H9 (cell line): ENCODE results near the gene METTL9. TPM values are rescaled to one million over a fixed set of nuclear protein-coding genes. Genes with fewer than 3 reads are reported as not detected.
"Not testable (repeated sequence)": the region's sequence is repeated elsewhere in the genome, so short reads cannot be mapped to it uniquely, and the experiment has no call there.

ENCODE experiments used
- DNase-seq: peaks from one replicate; pipeline ENCODE4 v3.0.0-alpha.2; 2017
- H2AFZ ChIP-seq: one replicate; pipeline ENCODE4 v1.6.1; 2013; ENCODE audit warnings: mild to moderate bottlenecking, low read length, control low read depth, moderate library complexity
- H2AK5ac ChIP-seq: 2 replicates; pipeline ENCODE4 v1.6.1; 2013; ENCODE audit warnings: low read length, control low read depth, mixed read lengths; ENCODE audit not compliant: insufficient read length
- H2BK120ac ChIP-seq: one replicate; pipeline ENCODE4 v1.6.1; 2013; ENCODE audit warnings: low read depth, mild to moderate bottlenecking, low read length, control low read depth, inconsistent platforms; ENCODE audit not compliant: poor library complexity, severe bottlenecking
- H2BK12ac ChIP-seq: 2 replicates; pipeline ENCODE4 v1.6.1; 2013; ENCODE audit warnings: low read length, control low read depth, mixed read lengths, low read depth; ENCODE audit not compliant: insufficient read length
- H2BK15ac ChIP-seq: 2 replicates; pipeline ENCODE4 v1.6.1; 2013; ENCODE audit warnings: low read depth, low read length, control low read depth
- H2BK20ac ChIP-seq: one replicate; pipeline ENCODE4 v1.6.1; 2013; ENCODE audit warnings: low read depth, mild to moderate bottlenecking, low read length, control low read depth, inconsistent platforms; ENCODE audit not compliant: poor library complexity, severe bottlenecking
- H2BK5ac ChIP-seq: 2 replicates; pipeline ENCODE4 v1.6.1; 2013; ENCODE audit warnings: low read length, control low read depth, mixed read lengths; ENCODE audit not compliant: insufficient read length
- H3K14ac ChIP-seq: 2 replicates; pipeline ENCODE4 v1.6.1; 2013; ENCODE audit warnings: low read length, control low read depth; ENCODE audit not compliant: insufficient read depth
- H3K18ac ChIP-seq: 2 replicates; pipeline ENCODE4 v1.6.1; 2013; ENCODE audit warnings: low read depth, mild to moderate bottlenecking, mixed read lengths, low read length, control low read depth; ENCODE audit not compliant: insufficient read length
- H3K23ac ChIP-seq: 2 replicates; pipeline ENCODE4 v1.6.1; 2013; ENCODE audit warnings: low read length, control low read depth, mixed read lengths, low read depth; ENCODE audit not compliant: insufficient read length
- H3K23me2 ChIP-seq: 2 replicates; pipeline ENCODE4 v1.6.1; 2013; ENCODE audit warnings: low read depth, mild to moderate bottlenecking, mixed read lengths, low read length, control low read depth; ENCODE audit not compliant: insufficient read length, poor library complexity, severe bottlenecking
- H3K27ac ChIP-seq: 2 replicates; pipeline ENCODE4 v1.5.1; 2013; ENCODE audit warnings: low read length, control low read depth, mixed read lengths, low read depth; ENCODE audit not compliant: insufficient read length
- H3K27me3 ChIP-seq: 2 replicates; pipeline ENCODE4 v1.6.1; 2013; ENCODE audit warnings: low read length, control low read depth, inconsistent platforms; ENCODE audit not compliant: insufficient read depth
- H3K4ac ChIP-seq: 2 replicates; pipeline ENCODE4 v1.6.1; 2013; ENCODE audit warnings: low read depth, mild to moderate bottlenecking, control low read depth, inconsistent platforms, low read length, moderate library complexity
- H3K4me1 ChIP-seq: 2 replicates; pipeline ENCODE4 v1.6.1; 2013; ENCODE audit warnings: low read length, control low read depth, inconsistent platforms; ENCODE audit not compliant: insufficient read depth
- H3K4me2 ChIP-seq: 2 replicates; pipeline ENCODE4 v1.6.1; 2013; ENCODE audit warnings: low read length, control low read depth, mixed read lengths; ENCODE audit not compliant: insufficient read length, insufficient read depth
- H3K56ac ChIP-seq: 2 replicates; pipeline ENCODE4 v1.6.1; 2013; ENCODE audit warnings: low read depth, mild to moderate bottlenecking, mixed read lengths, low read length, control low read depth; ENCODE audit not compliant: insufficient read length
- H3K79me1 ChIP-seq: 2 replicates; pipeline ENCODE4 v1.6.1; 2013; ENCODE audit warnings: low read depth, mild to moderate bottlenecking, moderate library complexity, low read length, control low read depth, inconsistent platforms; ENCODE audit not compliant: insufficient read depth, poor library complexity, severe bottlenecking
- H3K79me2 ChIP-seq: 2 replicates; pipeline ENCODE4 v1.6.1; 2013; ENCODE audit warnings: low read length, control low read depth, inconsistent platforms; ENCODE audit not compliant: insufficient read depth
- H3K9ac ChIP-seq: 2 replicates; pipeline ENCODE4 v1.6.1; 2013; ENCODE audit warnings: low read length, control low read depth, mixed read lengths; ENCODE audit not compliant: insufficient read length; ENCODE audit errors: extremely low read depth
- H3K9me3 ChIP-seq: one replicate; pipeline ENCODE4 v1.6.1; 2013; ENCODE audit warnings: low read depth, low read length, inconsistent platforms; ENCODE audit not compliant: control insufficient read depth
- H3T11ph ChIP-seq: one replicate; pipeline ENCODE4 v1.6.1; 2013; ENCODE audit warnings: mild to moderate bottlenecking, low read length, control low read depth, inconsistent platforms
- H4K20me1 ChIP-seq: one replicate; pipeline ENCODE4 v1.6.1; 2013; ENCODE audit not compliant: control insufficient read depth, insufficient read length, insufficient read depth
- H4K5ac ChIP-seq: 2 replicates; pipeline ENCODE4 v1.6.1; 2013; ENCODE audit warnings: low read depth, mild to moderate bottlenecking, mixed read lengths, low read length, control low read depth; ENCODE audit not compliant: insufficient read length
- H4K8ac ChIP-seq: replicated peaks from 2 replicates; pipeline ENCODE4 v1.6.1; 2013; ENCODE audit warnings: low read length, control low read depth, mixed read lengths, low read depth; ENCODE audit not compliant: insufficient read length
- H4K91ac ChIP-seq: 2 replicates; pipeline ENCODE4 v1.6.1; 2013; ENCODE audit warnings: low read depth, mild to moderate bottlenecking, moderate library complexity, mixed read lengths, low read length, control low read depth; ENCODE audit not compliant: insufficient read length
- H3K27ac Mint-ChIP-seq, 3 experiments: 2 replicates in 2 of 3; 3 replicates in 1 of 3; pipeline ENCODE4 v1.8.0; 2020 to 2021; ENCODE audit warnings: mixed read lengths in 3 of 3, mild to moderate bottlenecking in 1 of 3, moderate library complexity in 1 of 3
- H3K27me3 Mint-ChIP-seq: 2 replicates; pipeline ENCODE4 v1.8.0; 2021; ENCODE audit warnings: low read depth, mild to moderate bottlenecking, moderate library complexity, mixed read lengths
- H3K36me3 Mint-ChIP-seq, 3 experiments: 2 replicates in 2 of 3; 3 replicates in 1 of 3; pipeline ENCODE4 v1.8.0; 2020 to 2021; ENCODE audit warnings: low read depth in 3 of 3, mixed read lengths in 3 of 3; ENCODE audit not compliant: insufficient read depth in 1 of 3
- H3K4me1 Mint-ChIP-seq, 2 experiments: 2 replicates each; pipeline ENCODE4 v1.8.0; 2020; ENCODE audit warnings: mixed read lengths in 2 of 2
- H3K4me3 Mint-ChIP-seq, 2 experiments: 2 replicates in 1 of 2; 3 replicates in 1 of 2; pipeline ENCODE4 v1.8.0; 2020 to 2021; ENCODE audit warnings: mild to moderate bottlenecking in 2 of 2, mixed read lengths in 2 of 2, moderate library complexity in 1 of 2
- H3K9me3 Mint-ChIP-seq, 2 experiments: 2 replicates in 1 of 2; 3 replicates in 1 of 2; pipeline ENCODE4 v1.8.0; 2020; ENCODE audit warnings: mild to moderate bottlenecking in 2 of 2, mixed read lengths in 2 of 2, moderate library complexity in 1 of 2
- CTCF ChIP-seq: fragments of 200-600 bp; sonication (generic); conservative IDR thresholded peaks from 3 replicates; pipeline ENCODE4 v1.8.0; 2021; ENCODE audit warnings: antibody characterized with exemption, mild to moderate bottlenecking
- WGBS: extraction: QIAGEN DNeasy Blood & Tissue Kit; methylation state at CpG from one replicate; pipeline ENCODE4 v1.1.7; 2013; ENCODE audit warnings: missing lambda C conversion rate, low lambda C conversion rate, mixed read lengths; ENCODE audit not compliant: insufficient read length; ENCODE audit errors: extremely low coverage; 5-methylcytosine and 5-hydroxymethylcytosine counted together
- total RNA-seq: library from RNA; stranded (reverse); gene quantifications from 2 replicates; pipeline ENCODE4 v1.2.1, GENCODE V29; 2021

METTL9 gene
- total RNA-seq, 1 experiment from 2014 or later = 108 TPM

- Mint-ChIP-seq H3K9me3 (no peaks in the 10 kb centered on the region), H3K4me3 (no peak overlapping the region), H3K27me3 (no peaks in the 10 kb centered on the region; the same call in 1 of the 2 replicates), H3K36me3 (no peaks in the 10 kb centered on the region), H3K4me1 (no peaks in the 10 kb centered on the region), H3K27ac (no peak overlapping the region; a peak in 1 of 7 replicates)
- H3T11ph ChIP-seq = no peak overlapping the region
- no peak overlapping the region for H4K5ac ChIP-seq
- no peaks in the 10 kb centered on the region for H3K9me3 ChIP-seq
- no CpG with 5 or more reads among the region's 4 CpGs for WGBS
- TF ChIP-seq CTCF = no peak
- no peak overlapping the region for H3K4me2 ChIP-seq
- no peak overlapping the region for H2BK5ac ChIP-seq
- no peak overlapping the region for H2AFZ ChIP-seq
- H3K9ac ChIP-seq = no peak overlapping the region
- no peak overlapping the region for H3K27ac ChIP-seq
- H3K79me2 ChIP-seq = no peaks in the 10 kb centered on the region
- no peaks in the 10 kb centered on the region for H3K4me1 ChIP-seq
- no peak overlapping the region for H3K56ac ChIP-seq
- H3K14ac ChIP-seq = no peak overlapping the region
- no peak overlapping the region for H4K8ac ChIP-seq
- no peaks in the 10 kb centered on the region for H3K23me2 ChIP-seq
- no peaks in the 10 kb centered on the region for H4K20me1 ChIP-seq
- H3K23ac ChIP-seq = no peak overlapping the region
- no peak overlapping the region for H4K91ac ChIP-seq
- no peak overlapping the region for H2BK20ac ChIP-seq
- DNase-seq = no peak
- H3K79me1 ChIP-seq = no peaks in the 10 kb centered on the region
- no peak overlapping the region for H2BK12ac ChIP-seq
- no peak overlapping the region for H3K18ac ChIP-seq
- no peak overlapping the region for H3K4ac ChIP-seq
- no peak overlapping the region for H2BK120ac ChIP-seq
- no peaks in the 10 kb centered on the region for H3K27me3 ChIP-seq
- no peak overlapping the region for H2BK15ac ChIP-seq
- H2AK5ac ChIP-seq = no peak overlapping the region
These were observed 32.4 kb upstream of the METTL9 start for GRCh38 chr16:21566891-21567414.

GRCh38 chr16:21567496-21567895 is 31.9 kb upstream of the METTL9 start:
- H3K4me1 ChIP-seq, H2AFZ ChIP-seq, H3K27ac Mint-ChIP-seq, H3K9me3 Mint-ChIP-seq, H2BK15ac ChIP-seq, H3K36me3 Mint-ChIP-seq, H2BK20ac ChIP-seq, H2BK5ac ChIP-seq, H3K9ac ChIP-seq, H4K5ac ChIP-seq, H3K4me1 Mint-ChIP-seq, H3K27me3 Mint-ChIP-seq, H2BK120ac ChIP-seq, H3K23me2 ChIP-seq, H3K56ac ChIP-seq, H3K27ac ChIP-seq, H3T11ph ChIP-seq, H3K4me2 ChIP-seq, H3K79me1 ChIP-seq, DNase-seq, H2AK5ac ChIP-seq, H4K91ac ChIP-seq, H3K27me3 ChIP-seq, H2BK12ac ChIP-seq, H3K4ac ChIP-seq, H4K20me1 ChIP-seq, H3K79me2 ChIP-seq, H3K14ac ChIP-seq, H3K23ac ChIP-seq, H3K9me3 ChIP-seq, H3K18ac ChIP-seq, H3K4me3 Mint-ChIP-seq, H4K8ac ChIP-seq: not testable (repeated sequence)
- WGBS = no CpG with 5 or more reads among the region's 4 CpGs
